Keratinocyte (primary cell): ENCODE data around the gene TBC1D19.
"Not testable (repeated sequence)": the region's sequence is repeated elsewhere in the genome, so short reads cannot be mapped to it uniquely, and the experiment has no call there.

Source experiments
- EZH2 ChIP-seq: IDR thresholded peaks from one replicate; pipeline ENCODE4 v1.6.1; 2012; ENCODE audit warnings: inconsistent platforms, mild to moderate bottlenecking, low read length, moderate library complexity
- TF ChIP-seq, protein P1 (sequence below), 3 experiments: IDR thresholded peaks in 1 of 3; conservative IDR thresholded peaks in 1 of 3; optimal IDR thresholded peaks in 1 of 3; 2 replicates in 2 of 3; 3 replicates in 1 of 3; pipeline versions ENCODE3 to v1.5.1; 2011; ENCODE audit warnings: low read length in 3 of 3, mild to moderate bottlenecking in 3 of 3, moderate library complexity in 2 of 3, control low read depth in 1 of 3, inconsistent platforms in 1 of 3; ENCODE audit not compliant: insufficient read depth in 2 of 3; ENCODE audit errors: extremely low read depth in 1 of 3

DNA sequence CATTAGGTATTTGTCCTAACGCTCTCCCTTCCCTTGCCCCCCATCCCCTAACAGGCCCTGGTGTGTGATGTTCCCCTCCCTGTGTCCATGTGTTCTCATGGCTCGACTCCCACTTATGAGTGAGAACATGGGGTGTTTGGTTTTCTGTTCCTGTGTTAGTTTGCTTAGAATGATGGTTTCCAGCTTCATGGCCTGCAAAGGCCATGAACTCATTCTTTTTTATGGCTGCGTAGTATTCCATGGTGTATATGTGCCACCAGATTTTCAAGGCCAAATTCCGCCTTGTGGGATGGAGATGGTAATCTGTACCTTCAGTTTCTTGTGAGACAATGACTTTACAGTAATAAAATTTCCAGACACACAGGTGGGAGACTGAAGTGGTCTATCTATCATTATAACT, 2.5 kb upstream of the TBC1D19 start:
- TF ChIP-seq EZH2 = not testable (repeated sequence)
- TF ChIP-seq, protein P1, sequence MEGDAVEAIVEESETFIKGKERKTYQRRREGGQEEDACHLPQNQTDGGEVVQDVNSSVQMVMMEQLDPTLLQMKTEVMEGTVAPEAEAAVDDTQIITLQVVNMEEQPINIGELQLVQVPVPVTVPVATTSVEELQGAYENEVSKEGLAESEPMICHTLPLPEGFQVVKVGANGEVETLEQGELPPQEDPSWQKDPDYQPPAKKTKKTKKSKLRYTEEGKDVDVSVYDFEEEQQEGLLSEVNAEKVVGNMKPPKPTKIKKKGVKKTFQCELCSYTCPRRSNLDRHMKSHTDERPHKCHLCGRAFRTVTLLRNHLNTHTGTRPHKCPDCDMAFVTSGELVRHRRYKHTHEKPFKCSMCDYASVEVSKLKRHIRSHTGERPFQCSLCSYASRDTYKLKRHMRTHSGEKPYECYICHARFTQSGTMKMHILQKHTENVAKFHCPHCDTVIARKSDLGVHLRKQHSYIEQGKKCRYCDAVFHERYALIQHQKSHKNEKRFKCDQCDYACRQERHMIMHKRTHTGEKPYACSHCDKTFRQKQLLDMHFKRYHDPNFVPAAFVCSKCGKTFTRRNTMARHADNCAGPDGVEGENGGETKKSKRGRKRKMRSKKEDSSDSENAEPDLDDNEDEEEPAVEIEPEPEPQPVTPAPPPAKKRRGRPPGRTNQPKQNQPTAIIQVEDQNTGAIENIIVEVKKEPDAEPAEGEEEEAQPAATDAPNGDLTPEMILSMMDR (optimal IDR thresholded peaks at IDR 0.05 in 1 of 3, IDR thresholded peaks at IDR 0.05 in 1 of 3, conservative IDR thresholded peaks at IDR 0.05 in 1 of 3; ENCODE audit: extremely low read depth in 1 of 3, insufficient read depth in 2 of 3, low read length in 3 of 3) = not testable (repeated sequence)
